K562 (cell line): ENCODE measurements around the gene DPH6. TPM values are rescaled to one million over a fixed set of nuclear protein-coding genes. Genes with fewer than 3 reads are reported as not detected.

Source experiments
- BRD9 ChIP-seq: fragments of 450-650 bp; IDR thresholded peaks from 2 replicates; pipeline ENCODE4 v1.6.1; 2018; ENCODE audit warnings: low read depth; ENCODE audit not compliant: partially characterized antibody
- CHD4 ChIP-seq: fragments of 200-600 bp; sonication (generic); IDR thresholded peaks from 3 replicates; pipeline ENCODE4 v1.6.1; 2012; ENCODE audit warnings: low read depth, mild to moderate bottlenecking, mixed read lengths, low read length, inconsistent platforms; ENCODE audit not compliant: insufficient read depth, insufficient replicate concordance, poor library complexity, severe bottlenecking
- CSDE1 ChIP-seq, 2 experiments: fragments of 450-650 bp; IDR thresholded peaks; 2 replicates each; pipeline ENCODE4 v1.6.1; 2016; ENCODE audit warnings: mild to moderate bottlenecking in 1 of 2
- HDAC2 ChIP-seq: fragments of 450-650 bp; IDR thresholded peaks from 2 replicates; pipeline ENCODE4 v1.6.1; 2016; ENCODE audit warnings: mild to moderate bottlenecking
- PHF8 ChIP-seq: fragments of 200-600 bp; sonication (generic); IDR thresholded peaks from 2 replicates; pipeline ENCODE4 v1.6.1; 2012; ENCODE audit warnings: mixed run types, mild to moderate bottlenecking, inconsistent platforms, low read length, moderate library complexity, borderline replicate concordance
- PTBP1 ChIP-seq: fragments of 200-400 bp; formaldehyde crosslinking; IDR thresholded peaks from 2 replicates; pipeline ENCODE4 v1.6.1; 2017; ENCODE audit warnings: low read depth, low read length
- TAF9B ChIP-seq: fragments of 450-650 bp; IDR thresholded peaks from 2 replicates; pipeline ENCODE4 v1.6.1; 2018; ENCODE audit warnings: mild to moderate bottlenecking; ENCODE audit not compliant: partially characterized antibody
- TAL1 ChIP-seq: fragments of 450-650 bp; IDR thresholded peaks from 2 replicates; pipeline ENCODE4 v1.6.1; 2016; ENCODE audit warnings: mild to moderate bottlenecking
- TARDBP ChIP-seq: fragments of 450-650 bp; IDR thresholded peaks from 2 replicates; pipeline ENCODE4 v1.6.1; 2016
- ZBED1 ChIP-seq: IDR thresholded peaks from 2 replicates; pipeline ENCODE4 v1.6.1; 2014
- ZKSCAN8 ChIP-seq: fragments of 200-800 bp; sonication (Bioruptor generic); IDR thresholded peaks from 2 replicates; pipeline ENCODE4 v1.6.1; 2016; ENCODE audit warnings: missing genetic modification characterization, missing compliant biosample characterization
- ZNF121 ChIP-seq: sonication (generic); formaldehyde crosslinking; conservative IDR thresholded peaks from 2 replicates; pipeline ENCODE4 v1.8.0; 2022; ENCODE audit warnings: missing genetic modification reagents
- ZNF23 ChIP-seq: fragments of 250-450 bp; sonication (Bioruptor Pico); IDR thresholded peaks from 2 replicates; pipeline ENCODE4 v1.4.0; 2020; ENCODE audit warnings: mild to moderate bottlenecking
- ZNF766 ChIP-seq: fragments of 200-800 bp; sonication (Bioruptor generic); conservative IDR thresholded peaks from 2 replicates; pipeline ENCODE4 v1.6.1; 2016; ENCODE audit warnings: missing genetic modification characterization, missing compliant biosample characterization
- polyA plus RNA-seq, 8 experiments: library from polyadenylated mRNA; depleted of rRNA in 4 of 8; stranded (reverse) in 5 of 8; unstranded in 3 of 8; fragments of >200 nt; fragmentation: Nextera tagmentation in 2 of 8; fragmentation: Illumina TruSeq in 1 of 8; extraction: Ambion mirVana in 2 of 8; extraction: Trizol in 1 of 8; gene quantifications; 2 replicates each; pipeline versions ENCODE4 v1.2.1 to v1.2.3, GENCODE V29; 2011 to 2014; ENCODE audit warnings: inconsistent platforms in 1 of 8, missing spikeins in 1 of 8
- total RNA-seq, 7 experiments: library from RNA; depleted of rRNA in 6 of 7; stranded (reverse); fragments of >200 nt in 6 of 7; fragmentation: Illumina TruSeq in 2 of 7; extraction: Trizol in 2 of 7; gene quantifications; 2 replicates each; pipeline versions ENCODE4 v1.2.1 to v1.2.3, GENCODE V29; 2011 to 2021; ENCODE audit warnings: low replicate concordance in 1 of 7
- TF ChIP-seq, protein P1 (sequence below): sonication (generic); formaldehyde crosslinking; IDR thresholded peaks from 2 replicates; pipeline ENCODE4 v1.8.1; 2023; ENCODE audit warnings: mild to moderate bottlenecking, missing genetic modification reagents
- TF ChIP-seq, protein P2 (sequence below), 2 experiments: fragments of 450-650 bp; formaldehyde crosslinking in 1 of 2; IDR thresholded peaks; 2 replicates each; pipeline versions ENCODE4 v1.4.0 to v1.6.1; 2014 to 2020; ENCODE audit warnings: mild to moderate bottlenecking in 2 of 2, borderline replicate concordance in 1 of 2, low read depth in 1 of 2
- TF ChIP-seq, protein P3 (sequence below): fragments of 450-650 bp; IDR thresholded peaks from 2 replicates; pipeline ENCODE4 v1.6.1; 2016; ENCODE audit warnings: missing biosample characterization, missing genetic modification characterization

DPH6 gene
- total and polyA plus RNA-seq, 9 of the 15 experiments (the other 6 are each of a cell fraction or from before 2014, with no cell fraction given) = 10.1 to 69.1 (median 18.8) TPM

DNA sequence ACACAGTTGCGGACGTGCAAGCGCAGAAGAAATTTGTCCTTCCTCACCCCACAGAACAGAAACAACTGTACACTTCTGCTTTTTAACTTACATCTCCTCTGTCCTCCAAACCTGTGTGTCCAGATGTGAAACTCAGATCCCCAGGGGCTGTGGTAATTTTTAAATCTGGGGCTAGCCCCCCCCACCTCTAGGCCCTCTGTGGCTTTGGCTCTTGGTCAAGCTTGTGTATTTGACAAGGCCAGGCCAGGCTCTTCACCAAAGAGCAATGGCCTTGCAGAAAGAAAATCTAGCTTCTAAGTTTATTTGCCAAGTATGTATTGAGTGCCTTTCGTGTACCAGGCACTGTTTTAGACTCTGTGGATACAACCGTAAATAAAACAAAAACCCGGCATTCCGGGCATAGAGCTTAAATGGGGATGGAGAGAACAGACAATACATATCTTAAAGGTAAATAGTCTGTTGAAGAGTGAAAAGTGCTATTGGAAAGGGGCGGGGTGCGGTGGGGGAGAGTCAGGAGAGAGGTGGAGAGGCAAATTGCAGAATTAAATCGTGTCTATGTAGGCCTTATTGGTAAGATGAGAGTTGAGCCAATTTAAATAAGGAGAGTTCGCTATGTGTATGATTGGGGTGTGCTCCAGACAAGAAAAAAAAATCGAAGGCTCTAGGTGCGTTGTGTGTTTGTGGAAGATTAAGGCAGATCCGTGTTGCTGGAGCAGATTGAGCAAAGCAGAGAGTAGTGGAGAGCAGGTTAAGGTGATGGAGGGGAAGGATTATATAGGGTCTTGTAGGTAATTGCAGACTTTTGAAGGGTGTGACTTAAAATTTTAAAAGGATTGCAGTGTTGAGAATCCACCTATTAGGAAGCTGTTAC is 781 bp upstream of the DPH6 start (continued):
- TF ChIP-seq, protein P1, sequence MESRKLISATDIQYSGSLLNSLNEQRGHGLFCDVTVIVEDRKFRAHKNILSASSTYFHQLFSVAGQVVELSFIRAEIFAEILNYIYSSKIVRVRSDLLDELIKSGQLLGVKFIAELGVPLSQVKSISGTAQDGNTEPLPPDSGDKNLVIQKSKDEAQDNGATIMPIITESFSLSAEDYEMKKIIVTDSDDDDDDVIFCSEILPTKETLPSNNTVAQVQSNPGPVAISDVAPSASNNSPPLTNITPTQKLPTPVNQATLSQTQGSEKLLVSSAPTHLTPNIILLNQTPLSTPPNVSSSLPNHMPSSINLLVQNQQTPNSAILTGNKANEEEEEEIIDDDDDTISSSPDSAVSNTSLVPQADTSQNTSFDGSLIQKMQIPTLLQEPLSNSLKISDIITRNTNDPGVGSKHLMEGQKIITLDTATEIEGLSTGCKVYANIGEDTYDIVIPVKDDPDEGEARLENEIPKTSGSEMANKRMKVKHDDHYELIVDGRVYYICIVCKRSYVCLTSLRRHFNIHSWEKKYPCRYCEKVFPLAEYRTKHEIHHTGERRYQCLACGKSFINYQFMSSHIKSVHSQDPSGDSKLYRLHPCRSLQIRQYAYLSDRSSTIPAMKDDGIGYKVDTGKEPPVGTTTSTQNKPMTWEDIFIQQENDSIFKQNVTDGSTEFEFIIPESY (CRISPR knock-in tag) = no peak
- TF ChIP-seq ZNF23 (CRISPR knock-in tag) = no peak
- TF ChIP-seq, protein P2, sequence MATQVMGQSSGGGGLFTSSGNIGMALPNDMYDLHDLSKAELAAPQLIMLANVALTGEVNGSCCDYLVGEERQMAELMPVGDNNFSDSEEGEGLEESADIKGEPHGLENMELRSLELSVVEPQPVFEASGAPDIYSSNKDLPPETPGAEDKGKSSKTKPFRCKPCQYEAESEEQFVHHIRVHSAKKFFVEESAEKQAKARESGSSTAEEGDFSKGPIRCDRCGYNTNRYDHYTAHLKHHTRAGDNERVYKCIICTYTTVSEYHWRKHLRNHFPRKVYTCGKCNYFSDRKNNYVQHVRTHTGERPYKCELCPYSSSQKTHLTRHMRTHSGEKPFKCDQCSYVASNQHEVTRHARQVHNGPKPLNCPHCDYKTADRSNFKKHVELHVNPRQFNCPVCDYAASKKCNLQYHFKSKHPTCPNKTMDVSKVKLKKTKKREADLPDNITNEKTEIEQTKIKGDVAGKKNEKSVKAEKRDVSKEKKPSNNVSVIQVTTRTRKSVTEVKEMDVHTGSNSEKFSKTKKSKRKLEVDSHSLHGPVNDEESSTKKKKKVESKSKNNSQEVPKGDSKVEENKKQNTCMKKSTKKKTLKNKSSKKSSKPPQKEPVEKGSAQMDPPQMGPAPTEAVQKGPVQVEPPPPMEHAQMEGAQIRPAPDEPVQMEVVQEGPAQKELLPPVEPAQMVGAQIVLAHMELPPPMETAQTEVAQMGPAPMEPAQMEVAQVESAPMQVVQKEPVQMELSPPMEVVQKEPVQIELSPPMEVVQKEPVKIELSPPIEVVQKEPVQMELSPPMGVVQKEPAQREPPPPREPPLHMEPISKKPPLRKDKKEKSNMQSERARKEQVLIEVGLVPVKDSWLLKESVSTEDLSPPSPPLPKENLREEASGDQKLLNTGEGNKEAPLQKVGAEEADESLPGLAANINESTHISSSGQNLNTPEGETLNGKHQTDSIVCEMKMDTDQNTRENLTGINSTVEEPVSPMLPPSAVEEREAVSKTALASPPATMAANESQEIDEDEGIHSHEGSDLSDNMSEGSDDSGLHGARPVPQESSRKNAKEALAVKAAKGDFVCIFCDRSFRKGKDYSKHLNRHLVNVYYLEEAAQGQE (IDR thresholded peaks at IDR 0.05; ENCODE audit: borderline replicate concordance) = no peak
- TF ChIP-seq, protein P2 (CRISPR knock-in tag; IDR thresholded peaks at IDR 0.05; ENCODE audit: low read depth) = no peak
- TF ChIP-seq CHD4 = peak; percentile 47
- no peak for TF ChIP-seq ZKSCAN8 (CRISPR knock-in tag)
- TF ChIP-seq, protein P3, sequence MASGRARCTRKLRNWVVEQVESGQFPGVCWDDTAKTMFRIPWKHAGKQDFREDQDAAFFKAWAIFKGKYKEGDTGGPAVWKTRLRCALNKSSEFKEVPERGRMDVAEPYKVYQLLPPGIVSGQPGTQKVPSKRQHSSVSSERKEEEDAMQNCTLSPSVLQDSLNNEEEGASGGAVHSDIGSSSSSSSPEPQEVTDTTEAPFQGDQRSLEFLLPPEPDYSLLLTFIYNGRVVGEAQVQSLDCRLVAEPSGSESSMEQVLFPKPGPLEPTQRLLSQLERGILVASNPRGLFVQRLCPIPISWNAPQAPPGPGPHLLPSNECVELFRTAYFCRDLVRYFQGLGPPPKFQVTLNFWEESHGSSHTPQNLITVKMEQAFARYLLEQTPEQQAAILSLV (tag) = no peak
- no peak for TF ChIP-seq PHF8
- peak; percentile 13 for TF ChIP-seq BRD9
- TF ChIP-seq HDAC2 = 0 out of 2 replicates have a peak, but pooled peaks have one; percentile 31
- no peak for TF ChIP-seq TARDBP
- TF ChIP-seq ZBED1 = no peak
- no peak for TF ChIP-seq PTBP1
- peak; percentile 52; the same call in 1 of the 2 replicates for TF ChIP-seq ZNF766 (CRISPR knock-in tag)
- TF ChIP-seq TAF9B = peak; percentile 15
- no peak for TF ChIP-seq ZNF121 (CRISPR knock-in tag)
- no peak for TF ChIP-seq CSDE1 (IDR thresholded peaks at IDR 0.05)
- 0 out of 2 replicates have a peak, but pooled peaks have one; percentile 9 for TF ChIP-seq TAL1
